ENCODE measurements around the gene NHSL1. TPM values are rescaled to one million over a fixed set of nuclear protein-coding genes. Genes with fewer than 3 reads are reported as not detected.

Gene NHSL1
- total RNA-seq, 1 donor from 2014 or later, result 23.4 TPM

GRCh38 chr6:138441965-138442364, 57.3 kb downstream of the NHSL1 start:
- Mint-ChIP-seq H3K4me3 (ENCODE audit: unreplicated experiment) (no peak overlapping the region), H3K9me3 (ENCODE audit: low read depth) (no peaks in the 10 kb centered on the region), H3K27ac (ENCODE audit: unreplicated experiment) (no peak overlapping the region), H3K4me1 (ENCODE audit: low read depth) (peaks cover 5% of the 10 kb centered on the region), H3K27me3 (ENCODE audit: low read depth) (no peaks in the 10 kb centered on the region), H3K36me3 (ENCODE audit: low read depth) (peaks cover 14% of the 10 kb centered on the region)
- TF ChIP-seq, protein P1, sequence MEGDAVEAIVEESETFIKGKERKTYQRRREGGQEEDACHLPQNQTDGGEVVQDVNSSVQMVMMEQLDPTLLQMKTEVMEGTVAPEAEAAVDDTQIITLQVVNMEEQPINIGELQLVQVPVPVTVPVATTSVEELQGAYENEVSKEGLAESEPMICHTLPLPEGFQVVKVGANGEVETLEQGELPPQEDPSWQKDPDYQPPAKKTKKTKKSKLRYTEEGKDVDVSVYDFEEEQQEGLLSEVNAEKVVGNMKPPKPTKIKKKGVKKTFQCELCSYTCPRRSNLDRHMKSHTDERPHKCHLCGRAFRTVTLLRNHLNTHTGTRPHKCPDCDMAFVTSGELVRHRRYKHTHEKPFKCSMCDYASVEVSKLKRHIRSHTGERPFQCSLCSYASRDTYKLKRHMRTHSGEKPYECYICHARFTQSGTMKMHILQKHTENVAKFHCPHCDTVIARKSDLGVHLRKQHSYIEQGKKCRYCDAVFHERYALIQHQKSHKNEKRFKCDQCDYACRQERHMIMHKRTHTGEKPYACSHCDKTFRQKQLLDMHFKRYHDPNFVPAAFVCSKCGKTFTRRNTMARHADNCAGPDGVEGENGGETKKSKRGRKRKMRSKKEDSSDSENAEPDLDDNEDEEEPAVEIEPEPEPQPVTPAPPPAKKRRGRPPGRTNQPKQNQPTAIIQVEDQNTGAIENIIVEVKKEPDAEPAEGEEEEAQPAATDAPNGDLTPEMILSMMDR (IDR thresholded peaks at IDR 0.05), result no peak
- DNase-seq (ENCODE audit: low spot score), result no peak

DNA sequence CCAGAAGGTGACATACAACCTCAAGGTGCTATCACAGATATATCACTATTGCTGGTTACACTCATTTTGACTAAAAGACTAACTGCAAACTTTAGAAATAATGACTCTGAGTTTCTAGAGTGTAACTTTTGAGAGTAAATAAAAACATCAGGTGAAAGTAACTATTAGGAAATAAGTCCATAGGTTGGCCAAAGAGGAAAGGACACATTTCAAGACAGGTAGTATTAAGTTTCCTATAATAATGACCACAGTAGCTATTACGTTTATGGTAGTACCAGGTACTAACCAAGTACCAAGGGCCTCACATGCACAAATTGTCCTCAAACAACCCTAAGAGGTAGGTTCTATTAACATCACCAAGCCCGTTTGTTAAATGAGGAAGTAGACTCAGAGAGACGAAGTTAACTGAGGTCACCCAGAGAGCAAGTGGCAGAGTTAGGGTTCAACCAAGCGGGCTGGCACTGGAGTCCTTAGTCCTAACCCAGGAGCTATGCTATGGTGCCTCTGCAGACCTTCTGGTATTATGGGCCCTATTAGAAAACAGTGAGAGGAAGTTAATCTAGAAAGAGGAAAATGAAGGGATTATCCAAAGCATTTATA, 58.4 kb downstream of the NHSL1 start:
- Mint-ChIP-seq H3K4me1 (ENCODE audit: low read depth) (peaks cover 5% of the 10 kb centered on the region), H3K4me3 (ENCODE audit: unreplicated experiment) (no peak overlapping the region), H3K9me3 (ENCODE audit: low read depth) (no peaks in the 10 kb centered on the region), H3K36me3 (ENCODE audit: low read depth) (peaks cover 12% of the 10 kb centered on the region), H3K27ac (ENCODE audit: unreplicated experiment) (no peak overlapping the region), H3K27me3 (ENCODE audit: low read depth) (no peaks in the 10 kb centered on the region)
- TF ChIP-seq, protein P1 (IDR thresholded peaks at IDR 0.05), result no peak
- DNase-seq (ENCODE audit: low spot score), result no peak

DNA sequence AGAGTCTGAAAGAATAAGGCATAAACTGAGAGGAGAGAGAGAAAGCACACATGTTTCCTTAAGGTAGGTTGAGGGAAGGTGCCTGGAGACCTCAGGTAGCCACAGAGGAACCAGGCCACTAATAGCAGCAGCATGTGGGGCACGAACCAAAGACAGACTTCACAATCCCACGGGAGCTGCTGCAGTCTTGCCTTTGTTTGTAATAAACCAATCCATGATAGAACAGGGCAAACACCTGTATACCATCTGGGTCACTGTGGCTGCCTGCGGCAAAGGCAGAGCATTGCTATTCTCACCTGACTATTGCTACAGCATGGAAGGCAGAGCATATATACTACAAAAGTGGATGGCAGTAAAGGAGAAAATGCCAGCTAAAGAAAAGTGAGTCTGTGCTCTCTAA, 59.0 kb downstream of the NHSL1 start:
- Mint-ChIP-seq H3K27ac (ENCODE audit: unreplicated experiment) (no peak overlapping the region), H3K4me3 (ENCODE audit: unreplicated experiment) (no peak overlapping the region), H3K4me1 (ENCODE audit: low read depth) (peaks cover 7% of the 10 kb centered on the region), H3K36me3 (ENCODE audit: low read depth) (peaks cover 12% of the 10 kb centered on the region), H3K9me3 (ENCODE audit: low read depth) (no peaks in the 10 kb centered on the region), H3K27me3 (ENCODE audit: low read depth) (no peaks in the 10 kb centered on the region)
- no peak for DNase-seq (ENCODE audit: low spot score)
- TF ChIP-seq, protein P1 (IDR thresholded peaks at IDR 0.05), result no peak

DNA sequence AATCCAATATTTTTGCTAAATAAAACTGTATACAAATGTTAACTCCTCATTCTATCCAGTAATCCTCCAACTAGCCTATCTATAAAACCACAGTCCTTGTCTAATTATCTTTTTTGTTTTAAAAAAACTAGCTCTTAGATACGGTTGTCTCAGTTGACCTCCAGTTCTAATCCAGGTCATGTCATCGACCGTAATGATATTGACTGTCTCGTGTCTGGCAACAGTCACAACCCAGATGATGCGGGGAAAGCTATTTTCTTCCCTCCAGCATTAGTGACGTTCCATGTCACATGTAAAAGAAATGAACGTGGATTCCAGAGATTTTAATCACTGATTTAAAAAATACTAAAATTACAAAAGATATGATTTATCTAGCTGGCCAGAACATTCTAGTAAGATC, 59.7 kb downstream of the NHSL1 start:
- Mint-ChIP-seq H3K4me3 (ENCODE audit: unreplicated experiment) (no peak overlapping the region), H3K4me1 (ENCODE audit: low read depth) (peaks cover 13% of the 10 kb centered on the region), H3K27ac (ENCODE audit: unreplicated experiment) (no peak overlapping the region), H3K27me3 (ENCODE audit: low read depth) (no peaks in the 10 kb centered on the region), H3K9me3 (ENCODE audit: low read depth) (no peaks in the 10 kb centered on the region), H3K36me3 (ENCODE audit: low read depth) (peaks cover 12% of the 10 kb centered on the region)
- no peak for DNase-seq (ENCODE audit: low spot score)
- TF ChIP-seq, protein P1 (IDR thresholded peaks at IDR 0.05), result no peak

DNA sequence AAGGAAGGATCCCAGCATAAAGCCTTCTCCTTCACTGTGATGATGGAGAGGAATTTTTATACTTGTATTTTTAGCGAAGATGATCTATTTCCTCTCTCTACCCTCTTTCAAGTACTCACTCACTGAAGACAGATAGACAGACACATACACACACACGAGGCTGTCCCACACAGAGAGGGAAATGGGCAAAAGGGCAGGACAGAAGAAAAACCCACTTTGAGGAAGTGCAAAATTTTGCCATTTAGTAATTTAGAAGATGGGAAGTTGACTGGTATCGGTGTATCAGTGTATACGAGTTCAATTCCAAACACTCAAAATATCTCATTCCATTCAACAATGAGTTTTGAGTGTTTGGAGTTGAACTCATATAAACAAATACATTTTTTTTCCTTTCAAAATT, 64.4 kb downstream of the NHSL1 start:
- TF ChIP-seq, protein P1 (IDR thresholded peaks at IDR 0.05), result no peak
- no peaks in the 10 kb centered on the region for H3K9me3 Mint-ChIP-seq (ENCODE audit: low read depth)
- no peak for DNase-seq (ENCODE audit: low spot score)
- no peaks in the 10 kb centered on the region for H3K27me3 Mint-ChIP-seq (ENCODE audit: low read depth)
- peaks cover 8% of the 10 kb centered on the region for H3K4me1 Mint-ChIP-seq (ENCODE audit: low read depth)
- H3K27ac Mint-ChIP-seq (ENCODE audit: unreplicated experiment), result no peak overlapping the region
- H3K4me3 Mint-ChIP-seq (ENCODE audit: unreplicated experiment), result no peak overlapping the region
- peaks cover 8% of the 10 kb centered on the region for H3K36me3 Mint-ChIP-seq (ENCODE audit: low read depth)

All from chondrocyte (in vitro differentiated cells).